ENCODE results near the gene TAL1.
"Not testable (repeated sequence)": the region's sequence is repeated elsewhere in the genome, so short reads cannot be mapped to it uniquely, and the experiment has no call there.

TAL1 gene

DNA sequence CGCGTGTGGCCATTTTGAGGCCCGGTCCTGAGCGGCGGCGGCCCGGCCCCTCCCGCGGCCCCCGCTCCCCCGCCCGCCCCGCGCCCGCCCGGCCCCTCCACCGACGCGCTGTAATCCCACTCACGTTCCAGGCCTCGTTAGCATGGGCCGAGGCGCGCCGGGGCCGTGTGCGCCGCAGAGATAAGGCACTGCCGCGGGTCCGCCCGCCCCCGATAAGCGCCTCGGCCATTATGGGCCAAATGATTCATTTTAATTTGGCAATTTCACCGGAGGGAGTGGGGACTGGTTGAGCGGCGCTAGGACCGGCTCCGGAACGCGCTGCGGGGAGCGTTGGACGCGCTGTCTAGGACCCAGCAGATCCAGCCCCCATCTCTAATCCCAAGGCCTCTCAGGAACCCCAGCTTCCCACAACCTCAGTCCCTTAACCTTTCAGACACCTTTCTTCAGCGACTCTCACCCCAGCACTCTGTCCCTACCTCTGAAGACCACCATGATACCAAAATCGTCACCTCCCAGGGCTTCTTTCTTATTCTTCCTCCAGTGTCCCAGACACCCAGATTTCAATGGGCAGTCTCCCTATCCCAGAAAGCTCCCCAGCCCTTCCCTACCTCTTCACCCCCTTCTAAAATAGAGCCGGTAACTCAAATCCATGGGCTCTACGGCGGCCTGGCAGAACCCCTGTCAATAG lies at the start of gene TAL1:
Gene TAL1, minus strand, starts transcription at position 39 of the 688 bp plus-strand sequence. CDS start 6,337 bp downstream, outside the sequence.
- Histone ChIP-seq H3K4me1 (ENCODE audit: control insufficient read depth, insufficient read depth, low read length) (peaks cover 14% of the 10 kb centered on the region), H3K27me3 (ENCODE audit: control insufficient read depth in 1 of 2, insufficient read depth in 2 of 2, low read length in 2 of 2) (peaks cover 69 to 71% of the 10 kb centered on the region in 2 donors), H3K27ac (ENCODE audit: low read length) (peak within 1 kb of the TSS; percentile 31)

DNA sequence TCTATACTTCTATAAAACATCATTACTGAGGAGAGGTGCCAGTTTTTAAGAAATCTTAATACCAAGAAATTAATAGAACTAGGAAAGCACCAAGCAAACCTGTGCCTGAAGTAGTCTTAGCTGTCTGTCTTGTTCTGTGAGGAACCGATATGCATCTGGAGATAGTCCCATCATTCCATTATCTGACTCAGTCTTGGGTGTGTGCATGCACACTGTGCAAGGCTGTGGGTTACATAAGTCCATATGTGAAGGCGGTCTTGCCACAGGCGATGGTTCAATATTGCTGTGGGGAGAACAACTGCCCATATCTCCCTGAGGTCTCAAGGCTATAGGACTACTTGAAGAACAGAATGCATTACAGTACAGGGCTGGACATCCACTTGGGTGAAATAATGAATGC lies 48.1 kb upstream of the TAL1 start:
- Histone ChIP-seq H3K9ac (ENCODE audit: low read length in 2 of 2) (no peak overlapping the region), H3K4me3 (ENCODE audit: low read length in 2 of 2) (no peak overlapping the region), H3K4me1 (ENCODE audit: control insufficient read depth, insufficient read depth, low read length) (no peaks in the 10 kb centered on the region), H3K27ac (ENCODE audit: low read length) (no peak overlapping the region), H3K36me3 (ENCODE audit: control insufficient read depth in 2 of 2, insufficient read depth in 2 of 2, low read length in 2 of 2) (no peaks in the 10 kb centered on the region), H3K9me3 (ENCODE audit: control insufficient read depth in 2 of 2, low read length in 2 of 2) (no peaks in the 10 kb centered on the region), H3K27me3 (ENCODE audit: control insufficient read depth in 1 of 2, insufficient read depth in 2 of 2, low read length in 2 of 2) (no peaks in the 10 kb centered on the region)

More for the DNA sequence above, at the start of gene TAL1:
- Histone ChIP-seq H3K4me3 (ENCODE audit: low read length in 2 of 2) (peak within 1 kb of the TSS; percentile 51 to 66), H3K36me3 (ENCODE audit: control insufficient read depth in 2 of 2, insufficient read depth in 2 of 2, low read length in 2 of 2) (no peaks in the 10 kb centered on the region), H3K9ac (ENCODE audit: low read length in 2 of 2) (peak within 1 kb of the TSS in 1 of 2 donors; percentile 29), H3K9me3 (ENCODE audit: control insufficient read depth in 2 of 2, low read length in 2 of 2) (peaks cover 0 to 2% of the 10 kb centered on the region in 2 donors)

DNA sequence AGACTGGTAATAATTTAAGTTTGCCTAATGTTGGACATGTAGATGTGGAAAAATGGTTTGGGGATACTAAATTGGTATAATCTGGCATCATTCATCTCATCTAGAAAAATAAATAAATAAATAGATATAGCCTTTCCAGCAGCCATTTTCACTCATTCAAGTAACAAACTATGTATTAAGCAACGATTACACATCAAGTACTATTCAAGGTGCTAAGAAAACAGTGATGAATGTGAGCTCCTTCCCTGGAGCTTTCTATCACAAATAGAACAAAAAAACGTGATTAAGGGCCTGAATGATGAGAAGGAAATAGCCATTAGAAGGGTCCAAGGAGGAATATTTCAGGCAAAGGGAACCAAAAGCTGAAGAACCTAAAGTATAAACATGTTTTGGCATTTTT lies 44.8 kb upstream of the TAL1 start:
- Histone ChIP-seq H3K36me3 (ENCODE audit: control insufficient read depth in 2 of 2, insufficient read depth in 2 of 2, low read length in 2 of 2) (no peaks in the 10 kb centered on the region), H3K9ac (ENCODE audit: low read length in 2 of 2) (no peak overlapping the region), H3K4me3 (ENCODE audit: low read length in 2 of 2) (no peak overlapping the region), H3K27ac (ENCODE audit: low read length) (no peak overlapping the region), H3K27me3 (ENCODE audit: control insufficient read depth in 1 of 2, insufficient read depth in 2 of 2, low read length in 2 of 2) (no peaks in the 10 kb centered on the region), H3K9me3 (ENCODE audit: control insufficient read depth in 2 of 2, low read length in 2 of 2) (no peaks in the 10 kb centered on the region), H3K4me1 (ENCODE audit: control insufficient read depth, insufficient read depth, low read length) (no peaks in the 10 kb centered on the region)

DNA sequence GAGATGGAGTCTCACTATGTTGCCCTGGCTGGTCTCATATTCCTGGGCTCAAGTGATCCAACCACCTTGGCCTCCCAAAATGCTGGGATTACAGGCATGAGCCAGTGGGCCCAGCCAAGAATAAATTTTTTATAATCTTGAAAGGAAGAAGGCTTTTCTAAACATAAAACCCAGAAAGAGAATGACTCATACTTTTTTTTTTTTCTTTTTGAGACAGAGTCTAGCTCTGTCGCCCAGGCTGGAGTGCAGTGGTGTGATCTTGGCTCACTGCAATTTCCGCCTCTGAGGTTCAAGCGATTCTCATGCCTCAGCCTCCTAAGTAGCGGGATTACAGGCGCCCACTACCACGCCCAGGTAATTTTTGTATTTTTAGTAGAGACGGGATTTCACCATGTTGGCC lies 43.8 kb upstream of the TAL1 start:
- H3K27me3 ChIP-seq (ENCODE audit: control insufficient read depth in 1 of 2, insufficient read depth in 2 of 2, low read length in 2 of 2); H3K4me3 ChIP-seq (ENCODE audit: low read length in 2 of 2); H3K36me3 ChIP-seq (ENCODE audit: control insufficient read depth in 2 of 2, insufficient read depth in 2 of 2, low read length in 2 of 2); H3K9me3 ChIP-seq (ENCODE audit: control insufficient read depth in 2 of 2, low read length in 2 of 2); H3K9ac ChIP-seq (ENCODE audit: low read length in 2 of 2); H3K27ac ChIP-seq (ENCODE audit: low read length); H3K4me1 ChIP-seq (ENCODE audit: control insufficient read depth, insufficient read depth, low read length): not testable (repeated sequence)

DNA sequence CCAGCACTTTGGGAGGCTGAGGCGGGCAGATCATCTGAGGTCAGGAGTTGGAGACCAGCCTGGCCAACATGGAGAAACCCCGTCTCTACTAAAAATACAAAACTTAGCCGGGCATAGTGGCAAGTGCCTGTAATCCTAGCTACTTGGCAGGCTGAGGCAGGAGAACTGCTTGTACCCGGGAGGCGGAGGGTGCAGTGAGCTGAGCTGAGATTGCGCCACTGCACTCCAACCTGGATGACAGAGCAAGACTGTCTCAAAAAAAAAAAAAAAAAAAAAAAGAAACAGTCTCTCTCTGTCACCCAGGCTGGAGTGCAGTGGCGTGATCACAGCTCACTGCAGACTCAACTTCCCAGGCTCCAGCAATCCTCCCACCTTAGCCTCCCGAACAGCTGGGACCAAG lies 33.5 kb upstream of the TAL1 start:
- H3K4me3 ChIP-seq (ENCODE audit: low read length in 2 of 2); H3K4me1 ChIP-seq (ENCODE audit: control insufficient read depth, insufficient read depth, low read length); H3K27ac ChIP-seq (ENCODE audit: low read length); H3K27me3 ChIP-seq (ENCODE audit: control insufficient read depth in 1 of 2, insufficient read depth in 2 of 2, low read length in 2 of 2); H3K36me3 ChIP-seq (ENCODE audit: control insufficient read depth in 2 of 2, insufficient read depth in 2 of 2, low read length in 2 of 2); H3K9me3 ChIP-seq (ENCODE audit: control insufficient read depth in 2 of 2, low read length in 2 of 2); H3K9ac ChIP-seq (ENCODE audit: low read length in 2 of 2): not testable (repeated sequence)

DNA sequence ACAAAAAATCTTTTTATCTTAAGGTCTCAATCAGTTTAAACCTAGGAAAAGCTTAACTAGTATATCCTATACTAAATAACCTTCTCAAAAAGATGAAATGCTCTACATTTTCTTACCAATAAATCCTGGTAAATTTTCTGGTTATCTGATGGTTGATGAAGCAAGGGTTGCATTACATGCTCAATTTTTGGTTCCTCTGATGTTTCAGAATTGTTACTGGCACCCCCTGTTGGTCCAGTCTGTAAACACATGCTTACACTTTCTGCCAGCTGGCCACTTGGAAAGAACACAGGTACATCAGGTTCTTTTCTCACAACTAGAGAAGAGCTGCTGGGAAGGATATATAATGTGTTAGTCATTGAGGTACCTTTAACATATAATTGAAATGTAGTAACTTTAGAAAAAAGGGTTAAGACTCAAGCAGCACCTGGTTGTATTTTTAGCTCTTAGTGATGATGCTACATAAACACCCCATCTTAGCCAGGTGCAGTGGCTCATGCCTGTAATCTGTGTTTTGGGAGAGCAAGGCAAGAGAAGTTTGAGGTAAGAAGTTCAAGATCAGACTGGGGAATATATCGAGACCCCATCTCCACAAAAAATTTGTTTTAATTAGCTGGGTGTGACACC lies 30.9 kb upstream of the TAL1 start:
- H3K27me3 ChIP-seq (ENCODE audit: control insufficient read depth in 1 of 2, insufficient read depth in 2 of 2, low read length in 2 of 2): no peaks in the 10 kb centered on the region
- H3K4me3 ChIP-seq (ENCODE audit: low read length in 2 of 2): no peak overlapping the region
- no peak overlapping the region for H3K27ac ChIP-seq (ENCODE audit: low read length)
- no peak overlapping the region for H3K9ac ChIP-seq (ENCODE audit: low read length in 2 of 2)
- H3K9me3 ChIP-seq (ENCODE audit: control insufficient read depth in 2 of 2, low read length in 2 of 2): no peaks in the 10 kb centered on the region
- no peaks in the 10 kb centered on the region for H3K36me3 ChIP-seq (ENCODE audit: control insufficient read depth in 2 of 2, insufficient read depth in 2 of 2, low read length in 2 of 2)
- H3K4me1 ChIP-seq (ENCODE audit: control insufficient read depth, insufficient read depth, low read length): no peaks in the 10 kb centered on the region

DNA sequence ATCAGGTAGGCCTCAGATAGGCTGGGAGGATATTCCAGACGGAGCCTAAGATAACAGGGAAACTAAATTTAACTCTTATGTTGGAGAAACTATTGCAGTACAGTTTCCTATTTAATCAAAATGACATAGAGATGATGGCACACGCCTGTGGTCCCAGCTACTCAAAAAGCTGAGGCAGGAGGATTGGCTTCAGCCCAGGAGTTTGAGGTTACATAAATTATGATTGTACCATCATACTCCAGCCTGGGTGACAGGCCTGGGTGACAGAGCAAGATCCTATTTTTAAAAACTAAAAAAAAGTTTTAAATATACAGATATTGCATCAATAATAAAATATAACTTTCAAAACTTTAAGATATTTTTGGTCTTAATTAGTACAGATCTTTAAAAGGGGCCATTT lies 25.2 kb upstream of the TAL1 start:
- H3K27ac ChIP-seq (ENCODE audit: low read length): no peak overlapping the region
- H3K9ac ChIP-seq (ENCODE audit: low read length in 2 of 2): no peak overlapping the region
- H3K36me3 ChIP-seq (ENCODE audit: control insufficient read depth in 2 of 2, insufficient read depth in 2 of 2, low read length in 2 of 2): no peaks in the 10 kb centered on the region
- H3K9me3 ChIP-seq (ENCODE audit: control insufficient read depth in 2 of 2, low read length in 2 of 2): no peaks in the 10 kb centered on the region
- H3K4me1 ChIP-seq (ENCODE audit: control insufficient read depth, insufficient read depth, low read length): no peaks in the 10 kb centered on the region
- no peaks in the 10 kb centered on the region for H3K27me3 ChIP-seq (ENCODE audit: control insufficient read depth in 1 of 2, insufficient read depth in 2 of 2, low read length in 2 of 2)
- no peak overlapping the region for H3K4me3 ChIP-seq (ENCODE audit: low read length in 2 of 2)

DNA sequence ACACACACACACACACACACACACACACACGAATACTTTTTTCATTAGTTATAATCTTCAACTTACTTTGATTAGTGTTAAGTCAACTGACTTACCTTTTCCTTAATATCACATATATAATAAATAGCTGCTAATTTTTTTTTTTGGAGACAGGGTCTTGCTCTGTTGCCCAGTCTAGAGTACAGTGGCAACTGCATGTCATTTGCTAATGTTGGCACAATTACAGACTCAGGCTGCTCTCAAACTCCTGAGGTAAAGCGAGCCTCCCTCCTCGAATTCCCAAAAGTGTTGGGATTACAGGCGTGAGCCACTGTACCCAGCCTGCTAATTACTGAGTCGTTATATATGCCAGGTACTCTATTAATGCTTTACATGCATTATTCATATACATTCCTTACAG lies 20.8 kb upstream of the TAL1 start:
- no peaks in the 10 kb centered on the region for H3K27me3 ChIP-seq (ENCODE audit: control insufficient read depth in 1 of 2, insufficient read depth in 2 of 2, low read length in 2 of 2)
- H3K9me3 ChIP-seq (ENCODE audit: control insufficient read depth in 2 of 2, low read length in 2 of 2): no peaks in the 10 kb centered on the region
- no peaks in the 10 kb centered on the region for H3K4me1 ChIP-seq (ENCODE audit: control insufficient read depth, insufficient read depth, low read length)
- no peak overlapping the region for H3K4me3 ChIP-seq (ENCODE audit: low read length in 2 of 2)
- no peak overlapping the region for H3K9ac ChIP-seq (ENCODE audit: low read length in 2 of 2)
- no peaks in the 10 kb centered on the region for H3K36me3 ChIP-seq (ENCODE audit: control insufficient read depth in 2 of 2, insufficient read depth in 2 of 2, low read length in 2 of 2)
- H3K27ac ChIP-seq (ENCODE audit: low read length): no peak overlapping the region

DNA sequence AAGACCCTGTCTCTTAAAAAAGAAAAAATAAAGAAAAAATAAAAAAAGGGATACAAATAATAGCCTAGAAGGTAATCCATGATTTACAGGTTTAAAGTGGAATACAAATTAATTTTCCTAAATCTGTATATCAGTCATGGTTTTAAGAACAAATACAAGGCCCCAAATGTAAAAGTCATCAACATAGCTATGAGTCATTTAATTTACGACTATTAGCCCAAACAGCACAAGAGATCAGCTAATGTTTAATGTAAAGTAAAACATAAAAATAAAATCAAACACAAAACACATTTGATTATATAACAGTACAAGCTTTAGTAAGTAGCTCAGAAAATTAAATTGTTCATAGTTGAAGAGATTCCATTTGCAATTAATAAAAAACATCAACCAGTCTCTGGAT lies 20.3 kb upstream of the TAL1 start:
- no peak overlapping the region for H3K9ac ChIP-seq (ENCODE audit: low read length in 2 of 2)

DNA sequence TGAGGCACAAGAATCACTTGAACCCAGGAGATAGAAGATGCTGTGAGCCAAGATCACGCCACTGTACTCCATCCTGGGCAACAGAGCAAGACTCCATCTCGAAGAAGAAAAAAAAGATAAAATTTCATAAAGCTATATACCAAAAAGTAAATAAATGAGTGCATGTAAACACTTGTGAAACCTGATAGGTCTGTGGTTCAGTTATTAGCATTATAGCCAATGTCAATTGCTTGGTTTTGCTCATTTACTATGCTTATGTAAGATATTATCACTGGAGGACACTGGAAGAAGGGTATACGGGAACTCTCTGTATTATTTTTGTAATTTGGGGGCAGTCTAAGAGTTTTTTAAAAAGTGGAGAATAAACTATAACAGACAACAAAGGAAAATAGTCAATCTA lies 17.7 kb upstream of the TAL1 start:
- H3K36me3 ChIP-seq (ENCODE audit: control insufficient read depth in 2 of 2, insufficient read depth in 2 of 2, low read length in 2 of 2): no peaks in the 10 kb centered on the region
- H3K4me3 ChIP-seq (ENCODE audit: low read length in 2 of 2): no peak overlapping the region
- H3K27ac ChIP-seq (ENCODE audit: low read length): no peak overlapping the region
- H3K9ac ChIP-seq (ENCODE audit: low read length in 2 of 2): no peak overlapping the region
- no peaks in the 10 kb centered on the region for H3K4me1 ChIP-seq (ENCODE audit: control insufficient read depth, insufficient read depth, low read length)
- peaks cover 2 to 3% of the 10 kb centered on the region in 2 donors for H3K27me3 ChIP-seq (ENCODE audit: control insufficient read depth in 1 of 2, insufficient read depth in 2 of 2, low read length in 2 of 2)
- no peaks in the 10 kb centered on the region for H3K9me3 ChIP-seq (ENCODE audit: control insufficient read depth in 2 of 2, low read length in 2 of 2)

More for the DNA sequence above, 20.3 kb upstream of the TAL1 start:
- Histone ChIP-seq H3K36me3 (ENCODE audit: control insufficient read depth in 2 of 2, insufficient read depth in 2 of 2, low read length in 2 of 2) (no peaks in the 10 kb centered on the region), H3K4me1 (ENCODE audit: control insufficient read depth, insufficient read depth, low read length) (no peaks in the 10 kb centered on the region), H3K27ac (ENCODE audit: low read length) (no peak overlapping the region), H3K27me3 (ENCODE audit: control insufficient read depth in 1 of 2, insufficient read depth in 2 of 2, low read length in 2 of 2) (no peaks in the 10 kb centered on the region), H3K9me3 (ENCODE audit: control insufficient read depth in 2 of 2, low read length in 2 of 2) (no peaks in the 10 kb centered on the region), H3K4me3 (ENCODE audit: low read length in 2 of 2) (no peak overlapping the region)

DNA sequence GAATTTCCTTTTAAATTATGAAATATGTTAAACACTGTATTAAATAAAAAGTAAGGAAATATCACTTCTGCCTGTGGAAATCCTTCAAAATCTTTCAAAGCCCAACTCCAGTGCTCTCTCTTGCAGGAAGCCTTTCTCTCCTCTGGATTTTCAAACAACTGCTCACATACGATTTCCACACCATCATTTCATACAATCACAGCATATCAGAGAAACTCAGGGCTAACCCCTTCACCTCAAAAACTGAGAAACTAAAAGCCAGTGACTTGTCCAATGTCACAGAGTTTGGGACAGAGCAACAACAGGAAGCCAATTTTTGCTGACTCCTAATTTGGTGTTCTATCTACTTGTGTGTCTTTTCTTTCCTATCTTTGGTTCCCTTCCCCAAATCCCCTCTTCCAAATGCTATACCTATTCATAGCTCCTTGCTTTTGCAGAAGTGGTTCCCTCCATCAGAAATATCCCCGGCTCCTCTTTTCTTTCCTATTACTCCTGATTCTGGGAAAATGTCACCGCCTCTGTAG lies 12.4 kb upstream of the TAL1 start:
- no peaks in the 10 kb centered on the region for H3K36me3 ChIP-seq (ENCODE audit: control insufficient read depth in 2 of 2, insufficient read depth in 2 of 2, low read length in 2 of 2)
- H3K9ac ChIP-seq (ENCODE audit: low read length in 2 of 2): no peak overlapping the region
- H3K27me3 ChIP-seq (ENCODE audit: control insufficient read depth in 1 of 2, insufficient read depth in 2 of 2, low read length in 2 of 2): peaks cover 3 to 15% of the 10 kb centered on the region in 2 donors
- no peak overlapping the region for H3K4me3 ChIP-seq (ENCODE audit: low read length in 2 of 2)
- H3K9me3 ChIP-seq (ENCODE audit: control insufficient read depth in 2 of 2, low read length in 2 of 2): no peaks in the 10 kb centered on the region
- no peaks in the 10 kb centered on the region for H3K4me1 ChIP-seq (ENCODE audit: control insufficient read depth, insufficient read depth, low read length)
- H3K27ac ChIP-seq (ENCODE audit: low read length): no peak overlapping the region

Data from stomach smooth muscle (tissue), 2 donors.